HG03175 (cell line): Measurements from ENCODE around the gene PPM1H.
A peak's percentile ranks its signal among the peaks of the same experiment; 100 is the strongest.

ENCODE experiments used
- ATAC-seq: cut with Tn5 transposase; IDR thresholded peaks from one replicate; pipeline ENCODE4 v1.9.1; 2021; ENCODE audit warnings: mild to moderate bottlenecking, moderate library complexity; ENCODE audit not compliant: unreplicated experiment

Gene PPM1H

GRCh38 chr12:62718762-62719426, 216.1 kb downstream of the PPM1H start:
- no peak for ATAC-seq

- ATAC-seq: no peak
Observed at GRCh38 chr12:62717643-62718042, 217.3 kb downstream of the PPM1H start.

DNA sequence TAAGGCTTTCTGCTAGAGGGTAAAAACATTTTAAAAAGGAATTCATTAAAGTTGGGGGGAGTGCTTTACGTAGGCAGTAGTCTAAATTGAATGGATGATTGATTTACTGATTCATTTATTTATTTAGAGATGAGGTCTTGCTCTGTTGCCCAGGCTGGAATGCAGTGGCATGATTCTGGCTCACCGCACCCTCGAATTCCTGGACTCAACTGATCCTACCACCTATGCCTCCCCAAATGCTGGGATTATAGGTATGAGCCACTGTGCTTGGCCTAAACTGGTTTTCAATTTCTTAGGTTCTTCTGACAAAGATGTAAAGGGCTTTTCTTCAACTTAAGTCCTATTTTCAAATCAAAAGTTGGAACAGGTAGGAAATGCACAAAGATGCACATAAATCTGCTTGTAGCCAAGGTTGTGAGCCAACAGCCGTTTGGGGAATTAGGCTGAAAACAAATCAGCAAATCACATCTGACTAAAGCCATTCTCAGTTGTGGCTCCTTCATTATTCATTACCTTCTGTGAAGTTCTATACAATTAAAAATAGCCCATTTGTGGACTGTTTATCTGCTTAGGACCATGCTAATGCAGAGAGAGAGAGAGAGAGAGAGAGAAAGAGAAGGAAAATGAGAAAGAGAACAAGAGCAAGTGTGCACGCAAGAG, 218.0 kb downstream of the PPM1H start:
- ATAC-seq: no peak

- ATAC-seq: no peak
Observed at GRCh38 chr12:62716037-62716436, 218.9 kb downstream of the PPM1H start.

DNA sequence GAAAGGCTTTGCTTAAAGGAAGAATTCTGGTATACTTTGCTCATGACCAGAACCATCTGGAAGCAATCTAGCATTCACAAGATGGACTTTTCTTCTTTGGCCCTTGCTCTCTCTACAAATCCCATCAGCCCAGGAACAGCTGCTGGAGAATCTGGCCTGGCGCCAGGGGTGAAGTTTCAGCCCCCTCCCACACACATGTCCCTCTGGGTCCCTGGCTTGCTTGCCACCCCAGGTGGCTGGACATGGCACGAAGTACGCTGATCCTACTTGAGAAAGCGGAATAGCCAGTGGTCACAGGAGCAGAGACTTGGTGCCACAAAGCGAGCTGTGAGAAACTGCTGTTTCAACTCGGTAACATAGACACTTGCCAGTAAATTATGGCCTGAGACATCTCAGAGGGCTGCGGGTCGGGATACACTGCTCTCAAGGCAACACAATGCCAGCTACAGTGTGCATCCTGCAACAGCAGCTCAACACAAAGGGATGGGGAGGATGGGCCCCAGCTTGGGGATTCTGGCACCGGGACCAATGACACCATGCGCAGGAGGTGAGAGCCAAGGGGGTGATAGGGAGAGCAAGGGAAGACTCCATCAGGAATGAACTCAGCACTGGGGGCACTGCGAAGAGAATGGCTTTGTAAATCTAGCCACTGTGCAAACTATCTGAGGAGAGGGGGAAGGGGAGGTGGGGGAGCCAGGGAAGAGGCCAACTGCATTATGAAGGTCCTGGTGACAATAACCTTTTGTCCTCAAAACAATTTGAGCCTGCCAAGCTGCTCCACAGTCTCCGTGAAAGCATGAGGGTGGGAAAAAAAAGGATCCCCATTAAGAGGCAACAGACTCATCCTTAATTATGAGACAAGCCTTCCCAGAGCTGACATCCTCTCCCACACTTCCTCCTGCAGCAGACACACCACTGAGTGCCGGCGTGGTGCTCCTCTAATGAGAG, 219.9 kb downstream of the PPM1H start:
- ATAC-seq: no peak

DNA sequence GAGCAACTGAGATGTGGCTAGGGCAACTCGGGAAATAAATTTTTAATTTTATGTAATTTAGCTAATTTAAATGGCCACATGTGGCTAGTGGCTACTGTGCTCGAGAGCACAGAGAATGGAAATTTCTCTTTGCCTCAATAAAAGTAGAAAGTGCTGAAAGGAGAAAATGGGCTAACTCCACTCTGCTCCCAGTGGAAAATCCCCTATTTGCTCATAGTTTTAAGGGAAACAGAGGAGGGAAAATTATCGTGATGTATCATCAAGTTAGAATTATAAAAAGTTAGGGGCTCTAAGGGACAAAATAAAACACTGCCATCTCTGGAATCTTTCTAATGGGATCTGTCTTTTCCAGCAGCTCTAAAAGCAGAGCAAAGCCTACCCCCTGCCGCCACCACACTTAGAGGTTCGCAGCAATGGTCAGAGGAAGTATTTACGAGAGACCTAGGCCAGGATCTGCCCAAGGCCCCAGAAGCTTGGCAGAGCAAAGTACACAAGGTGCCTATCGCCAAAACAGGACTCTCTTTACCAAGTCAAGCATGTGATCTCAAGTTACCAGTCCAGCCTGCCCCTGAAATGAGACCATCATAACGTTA, 220.7 kb downstream of the PPM1H start:
- no peak for ATAC-seq

GRCh38 chr12:62713723-62714122, 221.2 kb downstream of the PPM1H start:
- no peak for ATAC-seq

GRCh38 chr12:62712681-62713573, 222.0 kb downstream of the PPM1H start:
- ATAC-seq: no peak

GRCh38 chr12:62711631-62712241, 223.2 kb downstream of the PPM1H start:
- ATAC-seq: no peak

GRCh38 chr12:62709311-62709710, 225.6 kb downstream of the PPM1H start:
- ATAC-seq: no peak

- no peak for ATAC-seq
Observed at GRCh38 chr12:62707939-62708338, 227.0 kb downstream of the PPM1H start.

DNA sequence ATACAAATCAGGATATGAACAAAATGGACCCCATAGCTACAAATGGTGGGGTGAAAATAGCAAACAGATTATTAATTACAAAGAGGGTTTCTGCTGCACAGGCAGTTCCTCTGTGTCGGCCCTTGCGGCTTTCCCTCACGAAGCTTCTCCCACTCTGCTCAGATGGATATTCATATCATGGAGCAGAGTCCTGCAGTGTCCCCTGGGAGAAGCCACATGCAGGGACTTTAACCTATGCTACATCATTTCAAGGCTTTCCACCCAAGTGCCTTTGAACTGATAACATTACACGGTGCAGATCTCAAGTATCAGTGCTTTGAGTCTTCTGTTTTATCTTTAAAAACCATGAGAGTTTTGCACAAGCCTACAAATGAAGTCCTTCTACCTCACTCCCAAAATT, 229.1 kb downstream of the PPM1H start:
- ATAC-seq: no peak

DNA sequence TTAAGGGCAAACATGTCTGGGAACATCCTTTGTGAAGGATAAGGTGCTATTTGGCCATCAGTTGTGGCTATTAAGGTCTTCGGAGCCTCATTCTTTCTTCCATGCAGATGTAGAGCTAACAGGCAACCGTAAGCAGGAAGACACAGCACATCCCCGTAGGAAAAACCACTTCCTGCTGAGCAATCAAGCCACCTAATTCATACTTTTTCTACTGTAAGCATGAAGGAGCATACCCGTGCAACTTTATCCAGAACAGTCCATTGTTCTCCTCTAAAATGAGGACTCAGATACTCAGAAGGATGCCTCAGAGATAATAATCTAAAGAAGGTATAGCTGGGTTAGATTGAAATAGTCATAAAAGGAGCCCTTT, 232.0 kb downstream of the PPM1H start:
- no peak for ATAC-seq

- ATAC-seq: no peak
Observed at GRCh38 chr12:62701492-62701891, 233.5 kb downstream of the PPM1H start.

DNA sequence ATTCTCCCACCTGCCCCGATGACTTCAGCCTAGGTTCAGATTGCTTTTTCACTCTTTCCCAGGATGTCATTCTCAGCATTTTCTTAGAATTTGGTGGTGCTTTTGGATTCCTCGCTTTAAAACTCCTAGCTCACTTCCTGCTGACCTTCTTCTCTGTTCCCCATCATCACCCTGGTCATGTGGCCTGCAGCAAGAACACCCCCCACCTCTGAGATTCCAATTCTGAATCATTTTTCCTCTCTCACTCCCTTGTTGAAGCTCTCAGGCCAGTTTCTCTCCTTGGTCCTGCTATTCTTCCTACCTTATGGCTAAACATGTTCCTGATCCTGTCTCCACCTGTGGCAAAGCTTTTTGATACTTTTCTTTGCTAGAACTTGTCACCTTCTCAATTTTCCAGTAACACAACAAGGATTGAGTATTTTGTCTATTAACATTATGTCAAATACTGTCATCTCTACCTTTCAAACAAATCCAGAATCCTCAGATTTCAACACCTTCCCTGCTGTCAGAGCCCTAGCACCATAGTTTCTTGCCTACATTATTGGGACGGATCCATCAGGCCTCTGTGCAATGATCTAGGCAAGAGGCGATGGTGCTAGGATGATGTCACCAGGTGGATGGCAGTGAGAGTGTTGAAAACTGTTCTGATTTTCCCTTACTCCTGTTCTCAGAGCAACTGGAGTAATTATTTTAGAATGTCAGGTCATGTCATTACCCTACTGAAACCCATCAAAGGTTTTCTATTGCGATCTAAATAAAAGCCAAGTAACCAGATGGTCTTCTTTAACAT, 234.7 kb downstream of the PPM1H start:
- ATAC-seq: no peak

DNA sequence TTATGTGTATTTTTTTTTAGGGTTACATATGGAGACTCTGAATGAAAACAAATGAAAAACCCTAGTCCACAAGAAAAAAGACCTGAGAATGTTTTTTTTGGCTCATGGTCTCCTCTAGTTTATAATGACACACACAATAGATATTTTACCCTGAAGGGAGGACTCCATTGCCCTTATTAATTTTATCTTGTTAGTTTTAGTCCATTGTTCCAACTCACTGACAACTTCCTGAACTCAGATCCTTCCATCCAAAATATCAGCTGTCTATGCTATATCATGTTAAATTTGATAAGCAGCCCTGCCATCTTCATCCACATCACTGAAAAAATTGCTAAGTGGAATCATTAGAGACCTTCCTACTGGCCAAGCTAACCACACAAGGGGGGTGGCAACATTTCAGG, 236.2 kb downstream of the PPM1H start:
- ATAC-seq: no peak

GRCh38 chr12:62697893-62698292, 237.1 kb downstream of the PPM1H start:
- no peak for ATAC-seq

GRCh38 chr12:62695696-62696095, 239.3 kb downstream of the PPM1H start:
- no peak for ATAC-seq

- peak; percentile 78 for ATAC-seq
Observed at GRCh38 chr12:62694632-62695031, 240.3 kb downstream of the PPM1H start.
